ENCODE measurements around the gene MARCHF4. TPM values are rescaled to one million over a fixed set of nuclear protein-coding genes. Genes with fewer than 3 reads are reported as not detected.

Gene MARCHF4
- total RNA-seq, 2 donors from 2014 or later = not detected

DNA sequence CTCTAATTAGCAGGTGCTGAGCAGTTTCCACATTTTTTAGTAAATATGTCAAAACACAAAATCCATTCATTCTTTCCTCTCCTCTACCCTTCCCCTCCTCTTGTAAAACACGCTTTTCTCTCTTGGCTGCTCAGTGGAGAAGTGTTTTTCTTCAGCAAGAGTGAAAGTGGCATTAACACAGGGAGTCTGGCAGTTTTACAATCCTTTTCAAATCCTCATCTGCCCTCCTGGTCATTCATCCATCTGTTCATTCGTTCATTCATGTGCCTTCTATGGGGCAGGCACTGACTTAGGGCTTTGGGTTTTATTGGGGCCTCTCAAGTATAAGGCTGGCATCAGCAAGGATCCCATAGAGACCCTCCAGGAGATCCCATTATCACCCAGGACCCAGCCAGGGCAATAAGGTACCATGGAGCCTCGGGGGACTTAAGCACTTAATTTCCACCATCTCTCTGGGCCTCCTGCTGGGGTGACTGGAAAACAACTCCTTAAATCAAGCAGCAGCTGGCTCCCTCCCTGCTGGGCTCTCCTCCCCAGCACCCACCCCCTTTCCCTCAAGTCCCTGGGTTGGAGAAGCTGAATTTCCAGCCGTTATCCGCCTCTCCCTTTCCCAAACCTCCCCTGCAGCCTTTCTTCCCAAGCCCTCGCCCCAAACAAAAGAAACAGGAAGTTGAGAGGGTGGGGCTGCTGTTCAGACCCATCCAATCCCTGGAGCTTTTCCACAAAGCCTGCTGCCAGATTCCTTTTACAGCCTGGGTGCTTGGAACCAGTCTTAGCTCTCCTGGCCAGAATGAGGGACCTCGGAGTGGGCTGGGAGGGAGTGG is 32.6 kb downstream of the MARCHF4 start:
- DNase-seq = no peak
- no peak overlapping the region for H3K27ac Mint-ChIP-seq

DNA sequence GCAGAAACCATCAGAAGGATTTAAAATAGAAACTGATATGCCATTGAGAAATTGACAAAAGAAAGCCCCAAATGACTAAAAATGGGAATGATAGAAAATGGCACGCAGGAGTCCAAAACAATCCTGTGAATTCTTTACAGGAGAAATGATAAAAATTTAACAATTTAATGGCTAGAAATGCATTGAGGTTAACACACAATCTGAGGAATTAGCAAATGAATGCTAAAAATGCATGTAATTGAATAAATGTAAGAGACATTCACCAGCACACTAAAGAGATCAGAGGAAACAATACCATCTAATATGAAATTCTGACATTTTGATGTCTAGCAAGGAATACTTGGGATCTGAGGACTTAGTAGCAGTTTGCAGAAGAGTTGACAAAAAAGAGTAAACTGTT is 37.0 kb downstream of the MARCHF4 start:
- no peaks in the 10 kb centered on the region for H3K9me3 ChIP-seq (ENCODE audit: control insufficient read depth, low read length, poor library complexity, severe bottlenecking)
- Mint-ChIP-seq H3K27me3 (no peaks in the 10 kb centered on the region), H3K27ac (no peak overlapping the region), H3K4me1 (peaks cover 2% of the 10 kb centered on the region), H3K4me3 (no peak overlapping the region), H3K36me3 (ENCODE audit: low read depth) (no peaks in the 10 kb centered on the region)
- DNase-seq (no peak), ATAC-seq (no peak)

More for the DNA sequence above, 32.6 kb downstream of the MARCHF4 start:
- ATAC-seq = no peak
- no peaks in the 10 kb centered on the region for H3K9me3 ChIP-seq (ENCODE audit: control insufficient read depth, low read length, poor library complexity, severe bottlenecking)
- H3K27me3 Mint-ChIP-seq = no peaks in the 10 kb centered on the region
- peaks cover 6% of the 10 kb centered on the region for H3K4me1 Mint-ChIP-seq
- H3K36me3 Mint-ChIP-seq (ENCODE audit: low read depth) = peaks cover 4% of the 10 kb centered on the region
- no peak overlapping the region for H3K4me3 Mint-ChIP-seq

DNA sequence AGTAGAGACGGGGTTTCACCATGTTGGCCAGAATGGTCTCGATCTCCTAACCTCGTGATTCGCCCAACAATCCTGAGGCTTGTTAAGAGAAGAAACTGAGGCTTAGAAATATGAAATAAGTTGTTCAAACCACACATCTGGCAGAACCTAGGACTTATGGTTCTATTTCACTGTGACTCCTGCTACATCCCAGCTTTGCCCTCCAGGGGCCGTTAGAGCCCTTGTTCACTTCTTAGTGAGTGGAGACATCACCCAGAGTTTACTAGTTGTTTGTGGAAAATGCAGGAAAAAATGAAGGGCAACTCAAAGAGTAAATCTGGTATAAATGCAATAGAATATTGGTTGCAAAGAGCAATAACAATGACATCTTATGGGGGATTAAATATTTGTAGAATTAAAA is 43.9 kb downstream of the MARCHF4 start:
- Mint-ChIP-seq H3K4me3 (no peak overlapping the region), H3K27me3 (no peaks in the 10 kb centered on the region), H3K27ac (no peak overlapping the region), H3K4me1 (peaks cover 3% of the 10 kb centered on the region), H3K36me3 (ENCODE audit: low read depth) (no peaks in the 10 kb centered on the region)
- ATAC-seq (no peak), DNase-seq (no peak)
- no peaks in the 10 kb centered on the region for H3K9me3 ChIP-seq (ENCODE audit: control insufficient read depth, low read length, poor library complexity, severe bottlenecking)

DNA sequence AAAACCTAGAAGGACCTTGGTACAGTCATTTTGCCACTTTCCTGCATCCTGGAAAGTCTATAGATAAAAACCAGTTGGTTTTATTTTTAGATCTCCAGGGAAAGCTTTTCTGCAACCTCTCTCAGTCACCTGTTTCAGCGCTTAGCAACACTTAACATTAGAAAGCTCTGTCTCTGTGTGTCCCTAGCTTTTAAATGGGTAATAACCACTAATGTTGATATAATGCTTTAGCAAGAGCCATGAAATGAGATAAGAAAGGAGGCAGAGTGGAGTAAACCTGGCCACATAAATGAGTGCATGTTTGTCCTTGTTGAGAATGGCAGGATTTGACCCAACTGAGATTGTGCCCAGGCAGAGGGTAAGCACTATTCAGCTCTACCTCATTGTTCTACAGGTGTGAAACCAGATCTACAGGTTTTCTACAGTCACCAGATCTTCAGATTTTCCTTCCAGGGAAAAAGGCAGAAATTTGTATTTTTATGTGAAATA is 44.8 kb downstream of the MARCHF4 start:
- H3K36me3 Mint-ChIP-seq (ENCODE audit: low read depth) = no peaks in the 10 kb centered on the region
- peaks cover 3% of the 10 kb centered on the region for H3K4me1 Mint-ChIP-seq
- H3K4me3 Mint-ChIP-seq = no peak overlapping the region
- ATAC-seq (no peak), DNase-seq (no peak)
- no peaks in the 10 kb centered on the region for H3K9me3 ChIP-seq (ENCODE audit: control insufficient read depth, low read length, poor library complexity, severe bottlenecking)
- H3K27me3 Mint-ChIP-seq = no peaks in the 10 kb centered on the region
- no peak overlapping the region for H3K27ac Mint-ChIP-seq

Other genes starting within 250 kb of the MARCHF4 start
- gene SMARCAL1, start 40.0 kb upstream of the MARCHF4 start, total RNA-seq = 10 to 100 TPM; 14.0 to 15.0 TPM
- 1,000 to 10,000 TPM; 3,101 to 3,324 TPM for gene RPL37A, start 126.4 kb upstream of the MARCHF4 start, total RNA-seq